ENCODE results near the gene RAB26. TPM values are rescaled to one million over a fixed set of nuclear protein-coding genes. Genes with fewer than 3 reads are reported as not detected.

The RAB26 gene
- total and polyA plus RNA-seq, 4 donors, result 1.9 to 3.9 (median 3.0) TPM

DNA sequence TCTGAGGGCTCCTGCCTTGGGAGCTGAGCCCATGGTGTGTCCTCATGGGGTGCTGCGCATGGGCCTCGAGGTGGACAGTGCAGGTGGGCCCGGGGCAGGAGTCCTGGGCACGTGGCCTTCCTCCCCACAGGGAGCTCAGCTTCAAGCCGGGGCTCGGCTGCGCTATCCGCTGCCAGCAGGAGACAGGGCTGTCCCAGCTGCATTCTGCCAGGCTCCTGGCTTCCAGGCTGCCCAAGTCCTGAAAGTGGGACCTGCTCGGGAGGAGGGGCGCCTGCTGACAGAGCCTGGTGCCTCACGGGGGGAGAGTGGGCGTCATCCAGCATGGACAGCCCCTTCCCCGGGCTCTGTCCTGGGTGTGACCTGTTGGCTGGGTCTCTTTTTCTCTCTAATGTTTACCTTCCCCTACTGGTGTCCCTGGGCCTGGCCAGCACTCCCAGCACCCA lies 14.3 kb downstream of the RAB26 start:
- no peaks in the 10 kb centered on the region for H3K9me3 ChIP-seq (ENCODE audit: control insufficient read depth in 4 of 4, low read length in 3 of 4)
- no peak for DNase-seq (ENCODE audit: low spot score)
- peaks cover 0 to 4% (median under 1%) of the 10 kb centered on the region in 4 donors for H3K36me3 ChIP-seq (ENCODE audit: control insufficient read depth in 4 of 4, insufficient read depth in 3 of 4, low read depth in 1 of 4, low read length in 3 of 4)
- H3K9ac ChIP-seq (ENCODE audit: low read depth in 1 of 2, low read length in 2 of 2), result no peak overlapping the region
- H3K4me1 ChIP-seq (ENCODE audit: control insufficient read depth in 4 of 4, insufficient read depth in 4 of 4, low read length in 3 of 4), result peaks cover 37 to 74% (median 59%) of the 10 kb centered on the region in 4 donors
- H3K4me3 ChIP-seq (ENCODE audit: low read depth in 1 of 3, low read length in 3 of 3), result no peak overlapping the region
- no peak overlapping the region for H3K27ac ChIP-seq (ENCODE audit: low read depth in 1 of 2, low read length in 2 of 2)
- TF ChIP-seq RXRA (IDR thresholded peaks at IDR 0.05), result no peak
- 83% methylated on average over 13 of the region's 13 CpGs for WGBS
- no peaks in the 10 kb centered on the region for H3K27me3 ChIP-seq (ENCODE audit: control insufficient read depth in 4 of 4, insufficient read depth in 4 of 4, low read length in 3 of 4)

DNA sequence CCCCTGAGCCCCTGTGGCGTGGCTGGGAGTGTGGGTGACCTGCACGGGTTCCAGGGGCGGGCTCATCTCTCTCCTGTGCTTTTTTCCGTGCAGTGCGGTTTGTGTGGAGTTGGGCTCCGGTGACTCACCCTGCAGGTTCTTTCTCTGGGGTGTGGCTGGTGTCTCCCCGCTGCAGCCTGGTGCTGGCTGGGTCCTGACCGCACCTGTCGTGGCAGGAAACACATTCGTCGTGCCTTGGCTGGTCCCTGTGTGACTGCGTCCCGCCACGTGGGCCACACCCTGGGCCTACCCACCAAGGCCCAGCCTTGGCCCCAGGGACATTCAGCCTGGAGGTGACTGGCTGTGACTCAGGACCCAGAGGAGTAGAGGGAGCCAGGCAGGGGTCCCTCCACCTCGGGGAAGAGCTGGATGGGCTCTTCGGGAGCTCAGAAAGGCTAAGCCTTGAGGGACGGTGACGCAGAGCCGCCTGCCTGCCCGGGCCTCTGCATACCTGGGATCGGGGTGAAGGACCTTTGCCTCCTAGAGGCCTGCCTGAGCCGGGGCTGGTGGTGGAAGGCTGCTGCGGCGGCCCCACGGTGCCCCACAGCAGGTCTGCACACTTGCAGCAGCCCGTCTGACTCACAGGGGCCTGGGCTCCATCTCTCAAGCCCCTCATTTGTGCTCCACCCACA lies 14.9 kb downstream of the RAB26 start:
- DNase-seq (ENCODE audit: low spot score), result no peak
- Histone ChIP-seq H3K36me3 (ENCODE audit: control insufficient read depth in 4 of 4, insufficient read depth in 3 of 4, low read depth in 1 of 4, low read length in 3 of 4) (peaks cover 0 to 7% (median 1%) of the 10 kb centered on the region in 4 donors), H3K4me1 (ENCODE audit: control insufficient read depth in 4 of 4, insufficient read depth in 4 of 4, low read length in 3 of 4) (peaks cover 37 to 67% (median 53%) of the 10 kb centered on the region in 4 donors)

More for the DNA sequence above, 14.9 kb downstream of the RAB26 start:
- H3K9ac ChIP-seq (ENCODE audit: low read depth in 1 of 2, low read length in 2 of 2), result no peak overlapping the region
- 82% methylated on average over 26 of the region's 26 CpGs for WGBS
- TF ChIP-seq JUND (IDR thresholded peaks at IDR 0.05), result no peak
- no peak for TF ChIP-seq GABPA (IDR thresholded peaks at IDR 0.05 in 1 of 2, conservative IDR thresholded peaks at IDR 0.05 in 1 of 2)
- TF ChIP-seq FOXA1 (IDR thresholded peaks at IDR 0.05), result no peak
- no peak for TF ChIP-seq EGR1 (IDR thresholded peaks at IDR 0.05; ENCODE audit: low read depth in 2 of 2)
- no peak for TF ChIP-seq TAF1 (conservative IDR thresholded peaks at IDR 0.05)
- TF ChIP-seq SP1 (IDR thresholded peaks at IDR 0.05), result no peak
- no peak for TF ChIP-seq HNF4G (IDR thresholded peaks at IDR 0.05)
- no peak for TF ChIP-seq FOXA2 (IDR thresholded peaks at IDR 0.05)
- TF ChIP-seq, protein P1, sequence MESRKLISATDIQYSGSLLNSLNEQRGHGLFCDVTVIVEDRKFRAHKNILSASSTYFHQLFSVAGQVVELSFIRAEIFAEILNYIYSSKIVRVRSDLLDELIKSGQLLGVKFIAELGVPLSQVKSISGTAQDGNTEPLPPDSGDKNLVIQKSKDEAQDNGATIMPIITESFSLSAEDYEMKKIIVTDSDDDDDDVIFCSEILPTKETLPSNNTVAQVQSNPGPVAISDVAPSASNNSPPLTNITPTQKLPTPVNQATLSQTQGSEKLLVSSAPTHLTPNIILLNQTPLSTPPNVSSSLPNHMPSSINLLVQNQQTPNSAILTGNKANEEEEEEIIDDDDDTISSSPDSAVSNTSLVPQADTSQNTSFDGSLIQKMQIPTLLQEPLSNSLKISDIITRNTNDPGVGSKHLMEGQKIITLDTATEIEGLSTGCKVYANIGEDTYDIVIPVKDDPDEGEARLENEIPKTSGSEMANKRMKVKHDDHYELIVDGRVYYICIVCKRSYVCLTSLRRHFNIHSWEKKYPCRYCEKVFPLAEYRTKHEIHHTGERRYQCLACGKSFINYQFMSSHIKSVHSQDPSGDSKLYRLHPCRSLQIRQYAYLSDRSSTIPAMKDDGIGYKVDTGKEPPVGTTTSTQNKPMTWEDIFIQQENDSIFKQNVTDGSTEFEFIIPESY (IDR thresholded peaks at IDR 0.05), result no peak
- TF ChIP-seq, protein P2, sequence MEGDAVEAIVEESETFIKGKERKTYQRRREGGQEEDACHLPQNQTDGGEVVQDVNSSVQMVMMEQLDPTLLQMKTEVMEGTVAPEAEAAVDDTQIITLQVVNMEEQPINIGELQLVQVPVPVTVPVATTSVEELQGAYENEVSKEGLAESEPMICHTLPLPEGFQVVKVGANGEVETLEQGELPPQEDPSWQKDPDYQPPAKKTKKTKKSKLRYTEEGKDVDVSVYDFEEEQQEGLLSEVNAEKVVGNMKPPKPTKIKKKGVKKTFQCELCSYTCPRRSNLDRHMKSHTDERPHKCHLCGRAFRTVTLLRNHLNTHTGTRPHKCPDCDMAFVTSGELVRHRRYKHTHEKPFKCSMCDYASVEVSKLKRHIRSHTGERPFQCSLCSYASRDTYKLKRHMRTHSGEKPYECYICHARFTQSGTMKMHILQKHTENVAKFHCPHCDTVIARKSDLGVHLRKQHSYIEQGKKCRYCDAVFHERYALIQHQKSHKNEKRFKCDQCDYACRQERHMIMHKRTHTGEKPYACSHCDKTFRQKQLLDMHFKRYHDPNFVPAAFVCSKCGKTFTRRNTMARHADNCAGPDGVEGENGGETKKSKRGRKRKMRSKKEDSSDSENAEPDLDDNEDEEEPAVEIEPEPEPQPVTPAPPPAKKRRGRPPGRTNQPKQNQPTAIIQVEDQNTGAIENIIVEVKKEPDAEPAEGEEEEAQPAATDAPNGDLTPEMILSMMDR (IDR thresholded peaks at IDR 0.05; ENCODE audit: low read depth, low read length, missing input control), result no peak
- TF ChIP-seq YY1 (IDR thresholded peaks at IDR 0.05), result no peak
- TF ChIP-seq, protein P3, sequence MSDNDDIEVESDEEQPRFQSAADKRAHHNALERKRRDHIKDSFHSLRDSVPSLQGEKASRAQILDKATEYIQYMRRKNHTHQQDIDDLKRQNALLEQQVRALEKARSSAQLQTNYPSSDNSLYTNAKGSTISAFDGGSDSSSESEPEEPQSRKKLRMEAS (IDR thresholded peaks at IDR 0.05), result no peak
- no peak for TF ChIP-seq RXRA (IDR thresholded peaks at IDR 0.05)
- no peak for TF ChIP-seq HNF4A (conservative IDR thresholded peaks at IDR 0.05)
- TF ChIP-seq NR2F2 (IDR thresholded peaks at IDR 0.05), result no peak
- TF ChIP-seq RAD21 (IDR thresholded peaks at IDR 0.05), result no peak
- TF ChIP-seq, protein P4, sequence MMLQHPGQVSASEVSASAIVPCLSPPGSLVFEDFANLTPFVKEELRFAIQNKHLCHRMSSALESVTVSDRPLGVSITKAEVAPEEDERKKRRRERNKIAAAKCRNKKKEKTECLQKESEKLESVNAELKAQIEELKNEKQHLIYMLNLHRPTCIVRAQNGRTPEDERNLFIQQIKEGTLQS (IDR thresholded peaks at IDR 0.05), result no peak
- TF ChIP-seq, protein P5, sequence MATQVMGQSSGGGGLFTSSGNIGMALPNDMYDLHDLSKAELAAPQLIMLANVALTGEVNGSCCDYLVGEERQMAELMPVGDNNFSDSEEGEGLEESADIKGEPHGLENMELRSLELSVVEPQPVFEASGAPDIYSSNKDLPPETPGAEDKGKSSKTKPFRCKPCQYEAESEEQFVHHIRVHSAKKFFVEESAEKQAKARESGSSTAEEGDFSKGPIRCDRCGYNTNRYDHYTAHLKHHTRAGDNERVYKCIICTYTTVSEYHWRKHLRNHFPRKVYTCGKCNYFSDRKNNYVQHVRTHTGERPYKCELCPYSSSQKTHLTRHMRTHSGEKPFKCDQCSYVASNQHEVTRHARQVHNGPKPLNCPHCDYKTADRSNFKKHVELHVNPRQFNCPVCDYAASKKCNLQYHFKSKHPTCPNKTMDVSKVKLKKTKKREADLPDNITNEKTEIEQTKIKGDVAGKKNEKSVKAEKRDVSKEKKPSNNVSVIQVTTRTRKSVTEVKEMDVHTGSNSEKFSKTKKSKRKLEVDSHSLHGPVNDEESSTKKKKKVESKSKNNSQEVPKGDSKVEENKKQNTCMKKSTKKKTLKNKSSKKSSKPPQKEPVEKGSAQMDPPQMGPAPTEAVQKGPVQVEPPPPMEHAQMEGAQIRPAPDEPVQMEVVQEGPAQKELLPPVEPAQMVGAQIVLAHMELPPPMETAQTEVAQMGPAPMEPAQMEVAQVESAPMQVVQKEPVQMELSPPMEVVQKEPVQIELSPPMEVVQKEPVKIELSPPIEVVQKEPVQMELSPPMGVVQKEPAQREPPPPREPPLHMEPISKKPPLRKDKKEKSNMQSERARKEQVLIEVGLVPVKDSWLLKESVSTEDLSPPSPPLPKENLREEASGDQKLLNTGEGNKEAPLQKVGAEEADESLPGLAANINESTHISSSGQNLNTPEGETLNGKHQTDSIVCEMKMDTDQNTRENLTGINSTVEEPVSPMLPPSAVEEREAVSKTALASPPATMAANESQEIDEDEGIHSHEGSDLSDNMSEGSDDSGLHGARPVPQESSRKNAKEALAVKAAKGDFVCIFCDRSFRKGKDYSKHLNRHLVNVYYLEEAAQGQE (IDR thresholded peaks at IDR 0.05), result no peak
- H3K27ac ChIP-seq (ENCODE audit: low read depth in 1 of 2, low read length in 2 of 2), result peak overlapping the region in 1 of 2 donors; percentile 7
- H3K27me3 ChIP-seq (ENCODE audit: control insufficient read depth in 4 of 4, insufficient read depth in 4 of 4, low read length in 3 of 4), result no peaks in the 10 kb centered on the region
- H3K4me3 ChIP-seq (ENCODE audit: low read depth in 1 of 3, low read length in 3 of 3), result no peak overlapping the region
- H3K9me3 ChIP-seq (ENCODE audit: control insufficient read depth in 4 of 4, low read length in 3 of 4), result no peaks in the 10 kb centered on the region

Measured in liver (tissue), 9 donors.